WI38 (cell line): Measurements from ENCODE around the gene PURB.

Source experiments
- H3K4me3 ChIP-seq: 2 replicates; pipeline ENCODE4 v1.5.1; 2011; ENCODE audit warnings: low read depth, mild to moderate bottlenecking, control low read depth, low read length
- TF ChIP-seq, protein P1 (sequence below): IDR thresholded peaks from 2 replicates; pipeline ENCODE4 v1.5.1; 2012; ENCODE audit warnings: low read depth, mild to moderate bottlenecking, control low read depth, low read length

PURB gene

DNA sequence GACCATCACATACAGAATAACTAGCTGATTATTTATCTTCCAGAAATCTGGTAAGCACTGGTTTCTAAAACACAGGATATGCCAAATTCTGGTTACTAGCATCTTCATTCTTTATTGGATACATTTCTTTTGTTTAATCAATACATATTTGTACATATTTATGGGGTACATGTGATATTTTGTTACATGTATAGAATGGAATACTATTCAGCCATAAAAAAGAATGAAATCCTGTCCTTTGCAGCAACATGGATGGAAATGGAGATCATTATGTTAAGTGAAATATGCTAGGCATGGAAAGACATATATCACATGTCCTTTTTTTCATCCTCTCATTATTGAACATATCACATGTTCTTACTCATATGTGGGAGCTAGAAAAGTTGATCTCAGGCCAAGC, 32.7 kb upstream of the PURB start:
- TF ChIP-seq, protein P1, sequence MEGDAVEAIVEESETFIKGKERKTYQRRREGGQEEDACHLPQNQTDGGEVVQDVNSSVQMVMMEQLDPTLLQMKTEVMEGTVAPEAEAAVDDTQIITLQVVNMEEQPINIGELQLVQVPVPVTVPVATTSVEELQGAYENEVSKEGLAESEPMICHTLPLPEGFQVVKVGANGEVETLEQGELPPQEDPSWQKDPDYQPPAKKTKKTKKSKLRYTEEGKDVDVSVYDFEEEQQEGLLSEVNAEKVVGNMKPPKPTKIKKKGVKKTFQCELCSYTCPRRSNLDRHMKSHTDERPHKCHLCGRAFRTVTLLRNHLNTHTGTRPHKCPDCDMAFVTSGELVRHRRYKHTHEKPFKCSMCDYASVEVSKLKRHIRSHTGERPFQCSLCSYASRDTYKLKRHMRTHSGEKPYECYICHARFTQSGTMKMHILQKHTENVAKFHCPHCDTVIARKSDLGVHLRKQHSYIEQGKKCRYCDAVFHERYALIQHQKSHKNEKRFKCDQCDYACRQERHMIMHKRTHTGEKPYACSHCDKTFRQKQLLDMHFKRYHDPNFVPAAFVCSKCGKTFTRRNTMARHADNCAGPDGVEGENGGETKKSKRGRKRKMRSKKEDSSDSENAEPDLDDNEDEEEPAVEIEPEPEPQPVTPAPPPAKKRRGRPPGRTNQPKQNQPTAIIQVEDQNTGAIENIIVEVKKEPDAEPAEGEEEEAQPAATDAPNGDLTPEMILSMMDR = no peak
- H3K4me3 ChIP-seq = no peak overlapping the region

DNA sequence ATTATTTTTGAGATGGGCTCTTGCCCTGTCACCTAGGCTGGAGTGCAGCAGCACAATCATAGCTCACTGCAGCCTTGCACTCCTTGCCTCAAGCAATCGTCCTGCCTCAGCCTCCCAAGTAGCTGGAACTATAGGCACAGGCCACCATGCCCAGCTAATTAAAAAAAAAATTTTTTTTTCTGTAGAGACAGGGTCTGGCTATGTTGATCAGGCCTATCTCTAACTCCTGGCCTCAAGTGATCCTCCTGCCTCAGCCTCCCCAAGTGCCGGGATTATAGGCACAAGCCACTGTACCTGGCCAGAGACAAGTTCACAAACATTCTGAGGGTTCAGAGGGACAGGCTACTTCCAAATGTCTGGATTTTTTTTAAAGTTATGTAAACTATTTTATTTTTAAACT, 32.1 kb upstream of the PURB start:
- no peak overlapping the region for H3K4me3 ChIP-seq
- TF ChIP-seq, protein P1 = no peak

DNA sequence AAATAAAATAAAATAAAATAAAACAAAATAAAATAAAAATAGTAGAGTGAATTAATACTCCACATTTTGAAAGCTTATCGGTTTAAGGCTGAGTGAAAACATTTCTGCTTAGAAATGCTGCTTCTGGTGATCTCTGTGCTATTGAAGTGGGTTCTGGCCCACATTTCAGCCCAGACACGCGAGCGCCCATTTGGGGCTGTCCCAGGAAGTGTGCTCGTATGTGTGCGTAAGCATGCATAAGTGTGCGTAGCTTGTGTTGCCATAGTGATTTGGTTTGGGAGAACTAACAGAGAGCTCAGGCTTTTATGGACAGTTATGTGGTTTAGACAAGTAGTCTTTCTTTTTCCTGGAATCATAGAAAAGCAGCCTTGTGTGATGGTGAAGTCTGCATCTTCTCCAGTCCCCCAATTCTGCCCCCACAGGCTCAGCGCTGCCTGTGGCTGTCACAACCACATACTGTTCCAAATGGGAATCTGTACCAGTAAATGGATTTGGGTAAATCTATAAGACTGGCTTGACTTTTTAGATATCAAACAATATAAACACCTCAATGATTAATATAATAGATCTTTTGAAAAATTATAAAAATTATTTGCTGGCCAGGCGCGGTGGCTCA, 29.8 kb upstream of the PURB start:
- TF ChIP-seq, protein P1 = no peak
- H3K4me3 ChIP-seq = no peak overlapping the region

DNA sequence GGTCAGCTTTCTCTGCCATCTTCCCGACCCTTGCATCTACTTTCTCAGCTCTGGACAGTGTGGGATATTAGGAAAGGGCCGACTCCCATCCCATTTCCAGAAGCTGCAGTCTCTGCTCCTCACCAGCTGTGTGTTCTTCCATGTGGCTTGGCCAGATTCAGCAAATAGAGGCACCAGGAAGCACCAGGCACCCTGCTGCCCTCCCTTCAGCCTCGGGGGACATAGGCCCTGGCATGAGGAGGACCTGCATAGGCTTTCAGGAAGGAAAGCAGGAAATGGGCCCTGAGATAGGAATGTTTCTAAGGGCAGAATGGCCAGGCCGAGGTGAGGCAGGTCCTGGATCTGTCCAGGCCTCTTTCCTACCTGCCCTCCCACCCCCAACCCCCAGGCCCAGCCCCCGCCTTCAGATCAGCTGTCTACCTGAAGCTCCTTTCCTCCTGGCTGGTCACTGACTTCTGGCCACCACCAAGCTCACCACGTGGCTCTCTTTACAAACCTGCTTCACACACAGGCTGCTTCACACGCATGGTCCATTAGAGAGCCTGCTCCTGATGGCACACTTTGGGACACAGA, 27.5 kb upstream of the PURB start:
- TF ChIP-seq, protein P1 = no peak
- H3K4me3 ChIP-seq = no peak overlapping the region

DNA sequence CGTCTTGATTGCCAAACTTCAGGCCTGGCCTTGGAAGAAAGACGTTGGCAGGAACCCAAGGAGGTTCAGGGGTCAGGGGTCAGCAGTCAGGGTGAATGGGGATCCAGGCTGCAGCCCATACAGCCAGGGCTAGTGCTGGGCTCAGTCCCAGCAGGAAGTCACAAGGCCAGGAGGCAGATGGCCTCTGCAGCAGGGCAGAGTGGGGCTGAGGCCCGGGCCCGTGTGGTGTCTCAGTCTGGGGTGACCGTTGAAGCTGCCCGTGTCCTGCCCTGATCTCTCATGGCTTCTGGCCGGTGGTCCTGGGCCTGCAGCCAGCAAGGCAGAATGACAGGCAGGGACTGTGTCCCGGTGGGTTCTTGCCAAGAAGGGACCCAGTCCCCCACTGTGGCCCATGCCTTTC, 26.6 kb upstream of the PURB start:
- TF ChIP-seq, protein P1 = no peak
- no peak overlapping the region for H3K4me3 ChIP-seq

DNA sequence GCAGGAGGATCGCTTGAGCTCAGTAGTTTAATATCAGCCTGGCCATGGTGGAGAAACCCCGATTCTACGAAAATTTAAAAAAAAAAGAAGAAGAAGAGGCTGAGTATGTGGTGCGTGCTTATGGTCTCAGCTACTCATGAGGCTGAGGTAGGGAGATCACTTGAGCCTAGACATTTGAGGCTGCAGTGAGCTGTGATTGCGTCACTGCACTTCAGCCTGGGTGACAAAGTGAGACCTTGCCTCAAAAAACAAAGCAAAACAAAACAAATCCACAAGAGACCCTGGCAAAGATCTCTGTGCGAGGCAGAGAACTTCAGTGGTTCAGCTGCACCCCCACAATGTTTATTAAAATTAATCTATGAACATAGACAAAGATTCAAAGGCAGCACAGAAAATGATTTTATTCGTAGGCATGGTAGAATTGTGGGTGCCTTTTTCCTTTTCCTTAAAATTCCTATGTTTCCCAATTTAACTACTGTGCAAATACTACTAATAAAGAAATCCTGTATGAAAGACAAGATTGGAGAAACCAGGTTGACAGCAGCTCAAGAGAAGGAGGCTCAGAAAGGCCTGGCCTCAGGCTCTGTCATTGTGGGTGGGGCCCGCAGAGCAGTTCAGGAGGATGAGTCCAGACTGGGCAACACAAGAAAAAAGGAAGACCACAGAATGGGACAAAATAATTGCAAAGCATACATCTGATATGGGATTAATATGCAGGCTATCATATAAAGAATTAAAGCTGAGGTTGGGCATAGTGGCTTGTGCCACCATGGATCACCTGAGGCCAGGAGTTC, 24.5 kb upstream of the PURB start:
- H3K4me3 ChIP-seq = no peak overlapping the region
- TF ChIP-seq, protein P1 = no peak

DNA sequence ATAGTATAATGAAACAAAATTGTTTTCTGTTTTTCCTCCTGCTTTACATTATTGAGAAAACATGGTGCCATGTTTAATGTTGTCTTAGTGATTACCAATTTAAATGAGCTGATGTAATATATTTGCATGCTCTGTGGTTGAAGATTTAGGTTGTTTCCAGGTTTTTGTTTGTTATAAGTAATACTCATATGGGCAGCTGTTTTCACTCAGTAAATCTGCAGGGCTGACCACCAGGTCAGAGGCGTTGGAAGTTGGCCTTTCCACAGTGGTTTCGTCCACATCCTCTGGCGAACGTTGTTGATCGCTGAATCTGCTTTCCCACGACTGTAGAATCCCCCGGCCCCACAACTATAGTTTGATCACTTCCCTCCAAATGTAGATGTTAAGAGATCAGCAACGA, 21.6 kb upstream of the PURB start:
- no peak overlapping the region for H3K4me3 ChIP-seq
- TF ChIP-seq, protein P1 = no peak
